ENCODE results near the gene PITPNM2.
A peak's percentile ranks its signal among the peaks of the same experiment; 100 is the strongest.

Gene PITPNM2

DNA sequence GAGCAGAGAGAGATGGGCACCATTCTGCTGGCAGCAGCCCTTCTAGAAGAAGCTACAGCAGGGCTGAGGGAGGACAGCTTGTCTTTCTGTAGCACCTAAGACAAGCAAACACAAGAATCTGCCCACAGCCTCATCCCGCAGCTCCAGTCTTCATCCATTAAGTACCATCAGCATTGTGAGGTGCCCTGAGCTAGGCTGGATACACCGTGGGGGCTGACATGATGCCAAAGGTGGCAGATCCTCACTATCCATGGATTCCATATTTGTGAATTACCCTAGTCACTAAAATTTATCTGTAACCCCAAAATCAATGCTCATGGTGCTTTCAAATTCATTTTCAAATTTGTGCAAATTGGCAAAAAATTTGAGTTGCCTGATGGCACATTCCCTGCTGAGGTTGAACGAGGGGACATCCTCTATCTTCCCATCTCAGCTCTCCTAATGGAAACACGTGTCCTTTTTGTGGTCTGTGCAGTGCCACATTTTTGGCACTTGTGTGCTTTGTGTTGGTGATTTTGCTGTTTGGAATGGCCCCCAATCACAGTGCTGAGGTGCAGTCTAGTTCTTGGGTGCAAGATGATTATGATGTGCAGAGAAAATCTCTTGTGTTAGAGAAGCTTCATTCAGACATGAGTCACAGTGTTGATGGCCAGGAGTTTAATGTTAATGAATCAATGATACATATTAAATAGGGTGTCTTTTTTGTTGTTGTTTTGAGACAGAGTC lies 7.0 kb downstream of the PITPNM2 start:
- no peak for DNase-seq

DNA sequence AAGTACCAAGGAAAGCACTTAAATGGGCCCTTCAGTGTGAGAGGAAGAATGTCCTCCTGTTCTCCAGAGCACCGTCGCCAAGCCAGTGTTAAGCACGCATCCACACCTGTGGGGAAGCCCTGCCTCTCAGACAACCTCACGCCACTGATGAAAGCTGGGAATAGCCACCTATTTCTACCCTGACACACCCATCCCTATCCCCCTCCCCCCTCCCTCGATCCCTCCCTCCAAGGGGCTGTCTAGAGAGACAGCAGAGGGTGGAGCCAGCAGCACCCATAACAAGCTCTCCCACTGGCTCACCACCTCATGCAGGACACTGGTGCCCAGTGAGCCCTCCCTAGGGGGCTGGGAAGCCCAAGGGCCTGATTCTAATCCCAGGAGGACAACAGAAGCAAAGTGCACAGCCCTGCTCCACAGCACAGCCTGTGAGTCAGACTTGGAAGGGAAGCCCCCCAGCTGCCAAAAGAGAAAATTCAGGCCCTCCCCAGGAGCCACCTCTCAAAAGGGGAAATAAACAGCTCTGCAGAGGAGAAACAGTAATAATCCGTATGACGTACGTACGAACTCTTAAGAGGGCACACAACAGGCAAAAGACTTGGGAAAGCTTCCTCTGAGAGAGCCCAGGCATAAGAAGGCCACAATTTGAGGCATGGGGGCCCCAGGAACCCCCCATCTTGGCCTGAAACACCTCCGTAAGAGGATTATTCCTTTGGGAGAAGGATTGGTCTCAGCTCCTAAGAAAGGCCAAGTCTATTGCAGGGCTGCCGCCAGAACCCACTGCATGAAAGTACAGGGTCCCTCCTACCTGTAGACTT lies 7.8 kb downstream of the PITPNM2 start:
- no peak for DNase-seq

DNA sequence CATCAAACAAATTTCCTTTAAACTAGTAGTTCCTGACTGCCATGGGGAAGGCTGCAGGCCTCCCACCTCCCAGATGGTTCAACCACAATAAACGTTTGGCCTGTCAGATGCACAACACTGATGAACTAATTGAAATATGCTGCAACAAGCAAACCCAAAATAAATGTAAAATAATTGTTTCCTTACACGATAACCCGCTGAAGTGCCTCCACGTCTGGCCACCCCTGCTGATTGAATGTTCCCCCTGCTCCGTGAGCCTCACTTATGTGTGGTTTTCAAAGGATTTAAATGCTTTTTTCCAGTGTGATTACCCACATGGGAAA lies 8.4 kb downstream of the PITPNM2 start:
- no peak for DNase-seq

DNA sequence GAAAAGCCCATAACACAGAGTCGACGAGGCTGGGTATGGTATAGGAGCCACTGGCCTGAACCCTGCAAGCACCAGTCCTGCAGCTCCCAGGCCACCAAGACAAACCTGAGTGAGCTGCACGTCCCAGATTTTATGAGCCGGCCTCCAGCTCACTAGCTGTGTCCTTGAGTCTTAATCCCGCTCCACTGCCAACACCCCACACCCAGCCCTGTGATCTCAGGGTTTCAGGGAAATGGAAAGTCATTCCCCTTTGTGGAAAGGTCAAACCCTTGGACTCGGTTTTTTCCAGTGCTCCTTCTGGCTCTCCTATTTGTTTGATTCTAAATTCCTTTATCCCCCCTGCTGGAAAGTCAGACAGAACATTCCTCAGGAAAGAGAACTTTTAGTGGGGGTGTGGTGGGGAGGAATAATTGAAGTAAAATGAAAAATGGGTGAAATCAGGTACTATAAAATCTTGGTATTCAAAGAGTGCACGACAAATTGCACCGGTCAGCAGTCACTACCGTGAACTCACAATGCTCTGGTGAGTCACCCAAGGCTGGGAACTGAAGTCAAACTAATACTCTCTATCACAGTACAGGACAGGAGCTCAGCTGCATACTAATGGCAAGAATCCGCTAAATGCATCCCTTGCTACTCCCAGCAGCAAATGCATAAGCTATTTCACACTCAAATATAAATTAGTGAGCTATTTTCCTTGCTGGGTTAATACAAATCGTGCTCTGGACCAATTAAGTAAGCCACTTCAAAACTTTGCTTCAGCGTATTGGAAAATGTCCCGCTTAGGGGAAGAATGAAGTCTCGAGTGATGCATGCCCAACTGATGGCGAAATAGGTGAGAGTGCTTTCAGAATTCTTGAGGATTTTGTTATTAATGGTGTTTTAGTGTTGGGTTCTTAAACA lies 9.0 kb downstream of the PITPNM2 start:
- peak; percentile 83 for DNase-seq

DNA sequence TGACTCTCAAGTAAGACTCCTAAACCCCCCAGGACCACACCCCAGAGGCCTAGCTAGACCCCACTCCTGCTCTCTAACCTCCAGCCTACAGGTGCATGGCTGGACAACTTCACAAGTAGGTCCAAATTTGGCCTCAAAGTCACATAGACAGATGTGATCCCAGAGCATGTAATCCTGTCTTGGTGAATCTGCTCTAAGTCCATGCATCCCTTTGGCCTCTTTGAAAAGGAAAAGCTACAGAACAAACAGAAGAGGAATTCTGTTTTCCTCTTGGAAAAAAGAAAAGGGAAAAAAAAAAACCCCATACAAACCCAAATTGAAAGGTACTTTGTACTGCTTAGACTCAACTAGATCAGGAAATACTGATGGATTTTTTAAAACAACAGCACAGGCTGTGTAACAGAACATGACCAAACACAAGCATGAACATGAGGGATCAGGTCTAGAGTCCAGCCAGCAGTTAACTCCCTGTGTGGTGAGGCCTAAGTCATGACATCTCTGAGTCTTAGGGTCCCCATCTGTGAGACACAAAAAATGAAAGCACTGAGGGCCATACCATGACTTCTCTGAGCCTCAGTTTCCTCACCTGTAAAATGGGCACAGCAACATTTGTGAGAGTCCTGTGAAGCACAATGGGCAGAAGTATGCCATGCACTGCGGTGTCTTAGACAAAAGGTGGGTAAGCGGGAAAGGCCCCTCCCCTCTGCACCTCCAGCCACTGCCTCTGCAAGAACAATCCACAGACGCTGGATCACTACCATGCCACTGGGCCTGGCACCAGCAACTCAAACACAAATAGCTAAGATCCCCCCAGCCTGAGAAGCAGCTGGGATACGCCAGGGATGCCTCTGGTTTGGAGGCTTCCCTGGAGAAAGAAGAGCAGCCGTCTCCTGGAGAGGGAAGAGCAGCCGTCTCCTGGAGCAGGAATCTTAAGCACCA lies 9.9 kb downstream of the PITPNM2 start:
- no peak for DNase-seq

DNA sequence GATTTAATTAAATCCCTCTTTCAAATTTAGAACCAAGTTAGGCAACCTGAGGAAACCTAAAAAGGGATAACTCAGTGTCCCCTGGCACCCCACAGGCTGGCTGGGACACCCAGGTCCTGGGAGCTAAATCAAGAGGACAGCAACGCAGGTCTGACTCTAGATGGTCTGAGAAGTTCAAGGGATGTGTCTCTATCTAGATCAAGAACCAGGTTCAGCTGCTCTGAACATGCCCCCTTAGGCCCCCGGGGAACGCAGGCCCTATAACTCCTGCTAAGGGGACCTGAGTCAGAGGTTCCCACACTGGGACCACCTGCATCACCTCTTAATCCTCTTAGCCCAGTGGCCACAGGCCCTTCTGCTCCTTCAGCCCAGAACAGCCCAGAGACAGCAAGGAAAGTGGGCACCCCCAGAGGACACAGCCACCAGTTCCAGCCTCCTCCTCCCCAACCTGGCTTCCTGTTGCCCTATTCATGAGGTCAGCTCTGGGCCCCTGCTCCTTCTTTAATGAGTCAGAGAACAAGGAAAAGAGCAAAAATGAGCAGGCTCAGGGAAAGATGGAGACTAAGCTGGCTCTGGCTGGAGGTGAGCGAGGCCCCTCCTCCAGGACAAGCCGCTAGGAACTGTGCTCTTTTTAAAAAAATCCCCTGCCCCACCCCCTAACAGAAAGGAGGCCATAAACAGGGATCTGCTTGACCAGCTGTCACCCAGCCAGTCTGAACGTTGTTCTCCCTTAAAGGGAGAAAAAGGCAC lies 10.8 kb downstream of the PITPNM2 start:
- peak; percentile 59 for DNase-seq

DNA sequence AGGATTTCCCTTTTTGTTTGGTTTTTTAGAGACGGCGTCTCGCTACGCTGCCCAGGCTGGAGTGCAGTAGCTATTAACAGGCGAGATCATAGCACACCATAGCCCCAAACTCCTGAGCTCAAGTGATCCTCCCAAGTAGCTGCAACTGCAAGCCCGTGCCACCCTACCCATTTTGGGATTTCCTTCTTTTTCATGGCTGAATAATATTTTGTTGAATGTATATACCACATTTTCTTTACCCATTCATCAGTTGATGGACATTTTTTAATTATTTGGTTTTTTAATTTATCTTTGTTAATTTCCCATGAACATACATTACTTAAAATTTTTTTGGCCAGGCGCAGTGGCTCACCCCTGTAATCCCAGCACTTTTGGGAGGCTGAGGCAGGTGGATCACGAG lies 15.2 kb downstream of the PITPNM2 start:
- no peak for DNase-seq

DNA sequence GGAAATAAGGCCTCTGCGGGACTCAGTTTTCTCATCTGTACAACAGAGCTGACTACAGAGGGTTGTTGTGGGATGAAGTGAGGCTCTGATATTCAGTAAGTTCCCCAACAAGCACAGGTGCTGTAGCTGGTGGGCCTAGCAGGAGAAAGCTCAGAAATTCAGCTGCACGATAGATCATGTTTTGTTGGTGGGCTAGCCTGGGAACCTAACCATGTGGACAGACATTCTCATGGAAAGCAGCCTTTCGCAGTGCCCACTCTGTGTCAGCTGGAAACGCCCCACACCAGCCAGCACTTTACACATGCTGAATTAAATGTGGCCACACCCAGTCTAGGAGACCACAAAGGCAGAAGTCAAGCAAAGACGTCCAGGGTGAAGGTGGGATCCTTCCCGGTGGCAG lies 16.1 kb downstream of the PITPNM2 start:
- DNase-seq: no peak

DNA sequence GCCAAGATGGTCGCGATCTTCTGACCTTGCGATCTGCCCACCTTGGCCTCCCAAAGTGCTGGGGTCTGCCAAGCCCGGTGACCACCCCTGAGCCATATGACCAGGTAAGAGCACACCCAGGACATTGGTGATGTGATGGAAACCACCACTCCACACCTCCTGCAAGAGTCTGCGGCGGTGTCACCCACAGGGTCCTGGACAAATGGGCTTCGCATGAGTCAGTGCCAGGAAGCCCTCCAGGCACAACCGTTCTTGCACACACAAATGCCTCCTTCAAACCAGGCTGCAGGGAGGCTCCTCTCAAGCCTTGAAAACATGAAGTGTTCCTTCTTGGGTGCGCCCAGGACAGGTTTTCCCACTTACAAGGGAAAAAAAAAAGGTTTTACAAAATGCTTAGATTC lies 16.6 kb downstream of the PITPNM2 start:
- DNase-seq: no peak

DNA sequence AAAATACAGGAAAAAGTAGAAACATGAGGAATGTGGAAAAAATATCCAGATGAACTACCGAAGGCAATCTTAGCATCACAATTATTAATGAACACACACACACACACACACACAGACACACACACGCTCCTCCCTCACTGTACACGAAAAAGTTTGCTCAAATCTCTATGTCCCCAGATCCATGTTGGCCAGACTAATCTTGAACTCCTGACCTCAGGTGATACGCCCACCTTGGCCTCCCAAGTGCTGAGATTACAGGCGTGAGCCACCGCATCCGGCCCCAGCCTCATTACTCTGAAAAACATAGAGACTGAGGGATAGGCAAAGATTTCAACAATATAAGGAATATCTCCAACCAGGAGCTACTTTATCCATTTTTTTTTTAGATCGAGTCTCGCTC lies 17.2 kb downstream of the PITPNM2 start:
- DNase-seq: no peak

DNA sequence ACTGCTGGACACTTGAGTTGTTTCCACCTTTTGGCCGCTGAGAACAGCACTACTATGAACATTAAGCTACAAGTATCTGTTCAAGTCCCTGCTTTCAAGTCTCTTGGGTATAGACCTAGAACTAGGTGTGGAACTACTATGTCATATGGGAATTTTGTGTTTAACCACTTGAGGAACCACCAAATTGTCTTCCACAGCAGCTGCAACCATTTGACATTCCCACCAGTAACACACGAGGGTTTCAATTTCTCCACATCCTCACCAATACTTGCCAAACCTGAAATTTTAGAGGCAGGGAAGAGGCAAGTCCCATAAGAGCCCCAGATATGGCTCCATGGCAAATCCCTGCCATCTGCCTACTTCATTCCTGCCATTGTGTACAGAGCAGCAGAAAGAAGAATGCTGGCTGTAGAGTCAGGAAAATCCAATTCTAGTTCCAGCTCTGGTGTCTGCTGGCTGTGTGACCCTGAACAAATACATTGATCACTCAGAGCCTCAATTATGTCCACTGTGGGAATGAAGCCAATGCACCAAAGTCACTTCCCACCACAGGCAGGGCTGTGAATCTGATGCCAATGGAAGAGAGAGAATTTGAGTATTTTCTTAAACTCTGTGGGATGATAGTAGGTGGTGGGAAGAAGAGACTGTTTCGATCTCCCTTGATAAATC lies 17.8 kb downstream of the PITPNM2 start:
- no peak for DNase-seq

DNA sequence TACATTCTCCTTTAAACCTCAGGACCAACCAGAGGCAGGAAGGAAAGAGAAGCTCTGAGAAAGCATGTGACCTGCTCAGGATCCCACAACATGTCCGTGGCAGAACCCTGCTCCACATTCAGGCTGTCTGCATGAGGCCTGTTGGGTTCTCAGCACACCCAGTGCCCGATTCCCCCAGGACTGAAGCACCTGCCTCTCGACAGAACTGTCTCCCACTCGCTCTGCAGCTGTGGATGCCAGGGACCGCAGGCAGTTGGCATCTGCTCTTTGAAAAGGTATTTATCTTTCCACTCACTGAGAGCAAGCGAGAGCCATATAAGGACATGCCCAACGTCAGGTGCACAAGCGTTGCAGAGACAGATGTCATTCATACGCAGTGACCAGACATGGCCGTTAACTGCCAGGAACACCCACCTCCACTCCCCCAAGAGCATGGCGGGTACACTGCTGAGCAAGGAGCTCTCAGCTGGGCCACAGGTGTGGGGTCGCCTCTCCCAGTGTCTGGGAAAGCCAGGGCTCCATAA lies 18.9 kb downstream of the PITPNM2 start:
- DNase-seq: no peak

DNA sequence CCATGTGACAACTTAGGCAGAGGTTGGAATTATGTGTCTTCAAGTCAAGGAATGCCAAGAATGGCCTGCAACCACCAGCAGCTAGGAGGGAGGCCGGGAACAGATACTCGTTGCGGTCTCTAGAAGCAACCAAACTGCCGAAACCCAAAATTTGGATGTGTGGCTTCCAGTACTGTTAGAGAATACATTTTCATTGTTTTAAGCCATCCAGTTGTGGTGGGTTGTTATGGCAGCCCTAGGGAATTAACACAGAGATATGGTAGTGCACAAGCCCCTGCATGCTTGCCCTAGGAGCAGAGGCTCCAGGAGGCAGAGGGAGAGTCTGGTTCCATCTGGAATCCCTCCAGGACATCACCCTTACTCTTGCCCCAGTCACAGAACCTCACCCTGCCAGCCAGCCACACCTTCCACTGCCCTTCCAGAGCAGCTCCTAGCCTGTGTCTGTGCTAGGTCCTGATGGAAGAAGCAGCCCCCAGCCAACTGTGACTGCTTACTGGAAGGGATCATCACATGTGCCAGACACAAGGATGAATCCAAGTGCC lies 19.5 kb downstream of the PITPNM2 start:
- DNase-seq: peak; percentile 88

DNA sequence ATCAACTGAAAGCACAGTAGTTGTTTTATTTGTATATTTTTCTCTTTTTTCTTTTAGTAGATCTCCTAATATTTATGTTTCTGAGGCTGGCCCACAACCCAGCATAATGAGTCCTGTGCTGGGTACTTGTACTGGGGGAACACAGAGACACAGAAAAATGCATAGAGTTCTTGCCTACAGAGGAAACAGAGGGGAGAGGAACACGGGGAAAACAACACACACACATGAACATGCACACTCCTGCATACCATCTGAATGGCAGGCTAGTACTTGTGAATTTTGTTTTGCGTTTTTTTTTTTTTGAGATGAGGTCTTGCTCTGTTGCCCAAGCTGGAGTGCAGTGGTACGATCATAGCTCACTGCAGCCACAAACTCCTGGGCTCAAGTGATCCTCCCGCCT lies 21.3 kb downstream of the PITPNM2 start:
- DNase-seq: no peak

DNA sequence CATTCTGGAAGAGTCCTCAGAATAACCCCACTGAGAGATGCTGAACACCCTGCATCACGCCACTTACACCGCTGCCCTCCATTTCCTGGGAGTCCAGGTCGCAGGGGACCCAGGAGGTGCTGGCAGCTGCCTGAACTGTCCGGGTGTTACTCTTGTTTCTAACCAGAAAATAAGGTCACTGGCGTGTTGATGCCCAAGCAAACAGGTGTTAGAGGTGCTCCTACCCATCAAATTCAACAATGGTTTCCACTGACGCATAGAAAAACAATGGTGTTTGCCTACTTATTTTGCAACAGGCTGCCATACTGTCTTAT lies 23.8 kb downstream of the PITPNM2 start:
- DNase-seq: no peak

DNA sequence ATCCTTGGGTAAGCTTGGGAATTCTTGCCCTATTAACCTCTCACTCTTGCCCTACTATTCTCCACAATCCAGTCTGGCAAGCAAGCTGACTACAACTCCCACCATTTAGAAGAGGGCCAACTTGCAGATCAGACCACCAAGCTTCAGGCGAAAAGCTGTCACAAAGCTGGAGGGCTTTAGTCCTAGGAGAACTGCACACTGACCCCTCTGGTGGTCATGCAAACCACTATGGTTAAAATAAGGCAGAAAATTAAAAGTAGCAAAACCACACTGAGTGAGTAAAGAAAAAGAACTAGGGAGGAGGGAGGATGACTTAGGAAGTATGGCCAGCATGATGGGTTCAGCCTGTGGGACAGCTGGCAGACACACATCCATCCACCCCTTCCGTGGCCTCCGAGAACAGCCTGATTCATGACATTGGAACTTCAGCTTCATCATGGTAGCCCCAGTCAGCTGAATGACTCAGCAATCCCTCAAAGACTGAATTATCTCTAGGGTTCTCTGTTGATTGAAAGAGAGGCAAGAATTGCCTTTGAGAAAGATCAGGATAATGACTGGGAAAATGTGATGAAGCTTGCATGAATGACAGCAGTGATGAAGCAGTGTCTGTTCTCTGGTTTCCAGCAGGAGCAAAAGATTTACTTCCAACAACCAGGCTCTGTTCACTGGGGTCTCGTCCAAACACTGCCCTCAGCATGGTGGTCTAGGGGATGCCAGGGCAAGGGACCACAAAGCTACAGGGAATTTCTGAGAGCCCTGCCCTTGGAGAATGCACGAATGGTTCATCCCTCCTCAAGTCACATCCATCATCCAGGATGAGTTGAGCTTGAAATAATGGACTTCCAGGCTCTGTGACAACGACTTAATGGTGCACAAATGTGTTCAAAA lies 24.4 kb downstream of the PITPNM2 start:
- peak; percentile 99 for DNase-seq

DNA sequence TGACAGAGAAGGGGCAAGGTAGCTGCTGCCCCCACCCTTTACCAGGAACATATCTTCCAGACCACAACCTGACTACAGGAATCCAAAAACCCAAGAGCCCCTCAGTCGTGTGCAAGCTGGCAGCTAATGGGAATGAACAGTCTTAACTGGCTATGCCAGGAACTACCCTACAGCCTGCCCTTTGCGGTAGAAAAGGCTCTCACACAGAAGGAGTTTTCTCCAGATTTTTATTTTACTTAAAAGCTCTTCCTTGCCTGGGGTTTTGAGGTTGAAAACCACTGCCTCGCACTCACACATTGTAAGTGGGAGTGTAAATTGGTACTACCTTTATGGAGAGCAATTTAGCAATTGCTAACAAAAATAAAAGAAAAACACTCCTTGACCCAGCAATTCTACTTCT lies 28.3 kb downstream of the PITPNM2 start:
- DNase-seq: no peak

DNA sequence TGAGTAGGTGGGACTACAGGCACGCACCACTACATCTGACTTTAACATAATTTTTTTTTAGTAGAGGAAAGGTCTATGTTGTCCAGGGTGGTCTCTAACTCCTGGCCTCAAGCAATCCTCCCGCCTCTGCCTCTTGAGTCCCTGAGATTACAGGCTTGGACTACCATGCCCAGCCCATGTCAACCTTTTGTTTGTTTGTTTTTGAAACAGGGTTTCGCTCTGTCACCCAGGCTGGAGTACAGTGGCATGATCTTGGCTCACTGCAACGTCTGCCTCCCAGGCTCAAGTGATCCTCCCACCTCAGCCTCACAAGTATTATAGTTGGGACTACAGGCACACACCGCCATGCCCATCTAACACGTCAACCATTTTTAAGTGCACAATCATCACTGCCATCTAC lies 29.2 kb downstream of the PITPNM2 start:
- no peak for DNase-seq

DNA sequence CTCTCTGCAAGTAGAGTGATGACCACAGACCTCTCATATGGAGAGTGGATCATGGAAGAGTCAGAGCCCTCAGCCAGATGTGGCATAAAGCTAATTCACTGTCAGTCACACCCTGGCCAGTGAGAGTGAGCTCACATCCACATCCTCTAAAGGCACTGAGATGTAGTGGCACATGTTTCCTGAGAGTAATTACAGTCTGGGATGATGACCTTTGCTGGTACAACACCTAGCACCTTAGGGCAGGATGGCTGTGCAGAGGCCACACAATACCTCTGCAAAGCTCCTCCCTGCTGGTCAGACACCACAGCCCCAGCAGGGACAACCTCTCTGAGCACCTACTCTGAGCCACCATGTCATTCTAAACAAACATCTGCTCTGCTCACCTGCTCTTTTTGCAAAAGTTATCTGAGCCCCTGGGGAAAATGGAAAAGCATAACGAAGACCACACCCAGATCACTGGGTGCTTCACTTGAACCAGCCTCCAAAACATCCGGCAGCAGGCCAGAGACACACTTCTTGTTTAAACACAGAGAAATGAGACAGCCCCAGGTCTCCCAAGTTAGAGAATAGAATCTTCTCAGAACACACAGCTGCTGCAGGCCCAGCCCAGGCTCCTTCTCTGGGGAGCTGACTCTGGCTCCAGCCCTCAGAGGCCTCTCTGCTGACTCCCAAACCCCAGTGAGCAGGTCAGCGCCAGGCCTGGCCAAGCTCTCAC lies 30.3 kb downstream of the PITPNM2 start:
- no peak for DNase-seq
